Activated T-cell treated with anti-CD3 and anti-CD28 coated beads, Interleukin-2, amount 50 U/mL, for 24 hours (primary cell): Measurements from ENCODE around the gene TMEM253.
A peak's percentile ranks its signal among the peaks of the same experiment; 100 is the strongest.

Source experiments
- DNase-seq: peaks from one replicate; pipeline ENCODE4 v3.0.0-alpha.2; 2020
- H3K27ac Mint-ChIP-seq: 2 replicates; pipeline ENCODE4 v1.8.0; 2020; ENCODE audit warnings: mild to moderate bottlenecking, mixed read lengths
- H3K27me3 Mint-ChIP-seq: 2 replicates; pipeline ENCODE4 v1.8.0; 2020; ENCODE audit warnings: mixed read lengths
- H3K36me3 Mint-ChIP-seq: 2 replicates; pipeline ENCODE4 v1.8.0; 2020; ENCODE audit warnings: low read depth, mixed read lengths
- H3K4me1 Mint-ChIP-seq: 2 replicates; pipeline ENCODE4 v1.8.0; 2020; ENCODE audit warnings: low read depth, mixed read lengths
- H3K4me3 Mint-ChIP-seq: 2 replicates; pipeline ENCODE4 v1.8.0; 2020; ENCODE audit warnings: mild to moderate bottlenecking, moderate library complexity, mixed read lengths
- H3K9me3 Mint-ChIP-seq: 2 replicates; pipeline ENCODE4 v1.8.0; 2020; ENCODE audit warnings: mixed read lengths

The TMEM253 gene

DNA sequence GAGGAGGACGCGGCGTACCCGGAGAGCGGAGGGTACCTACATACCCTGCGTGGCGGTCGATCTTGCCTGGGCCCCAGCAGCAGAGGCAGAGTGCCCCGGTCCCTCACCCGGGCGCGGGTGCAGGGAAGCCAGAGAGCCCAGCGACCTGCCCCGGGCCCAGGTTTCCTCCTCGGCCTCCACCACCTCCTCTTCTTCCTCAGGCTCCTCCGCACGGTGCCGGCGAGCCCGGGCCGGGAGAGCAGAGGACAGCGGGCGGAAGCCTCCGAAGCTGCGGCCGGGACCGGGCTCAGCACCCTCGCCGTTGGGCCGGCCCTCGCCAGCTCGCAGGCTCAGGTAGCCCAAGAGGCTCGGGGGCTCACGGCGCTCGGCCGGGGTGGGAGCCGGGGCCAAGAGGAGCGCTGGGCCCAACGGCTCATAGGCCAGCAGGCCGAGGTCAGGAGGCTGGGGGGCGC is 9.0 kb upstream of the TMEM253 start:
- H3K9me3 Mint-ChIP-seq = no peaks in the 10 kb centered on the region
- no peaks in the 10 kb centered on the region for H3K27me3 Mint-ChIP-seq
- H3K4me3 Mint-ChIP-seq = no peak overlapping the region
- H3K36me3 Mint-ChIP-seq = peaks cover 5% of the 10 kb centered on the region
- peaks cover 20% of the 10 kb centered on the region for H3K4me1 Mint-ChIP-seq
- DNase-seq = no peak
- H3K27ac Mint-ChIP-seq = no peak overlapping the region

- H3K9me3 Mint-ChIP-seq = no peaks in the 10 kb centered on the region
- peaks cover 18% of the 10 kb centered on the region for H3K4me1 Mint-ChIP-seq
- H3K4me3 Mint-ChIP-seq = no peak overlapping the region
Measured at GRCh38 chr14:21092273-21093011, 8.4 kb upstream of the TMEM253 start.

DNA sequence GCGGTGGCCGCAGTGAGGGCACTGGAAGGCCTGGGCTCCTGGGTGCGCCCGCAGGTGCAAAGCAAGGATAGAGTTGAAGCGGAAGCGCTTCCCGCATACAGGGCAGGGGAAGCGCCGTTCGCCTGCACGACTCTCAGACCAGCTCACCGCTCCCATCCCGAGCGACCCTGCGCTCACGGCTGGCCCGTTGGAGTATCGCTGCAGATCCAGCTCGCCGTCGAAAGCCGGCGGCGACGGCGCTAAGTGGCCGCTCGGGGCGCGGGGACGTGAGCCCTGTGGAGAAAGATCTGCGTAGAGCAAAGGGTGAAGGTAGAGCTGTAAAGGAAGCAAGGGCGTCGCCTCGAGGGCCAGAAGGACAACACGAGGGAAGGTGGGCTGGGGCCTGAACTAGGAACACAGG is 7.8 kb upstream of the TMEM253 start:
- Mint-ChIP-seq H3K27me3 (no peaks in the 10 kb centered on the region), H3K4me1 (peaks cover 13% of the 10 kb centered on the region), H3K27ac (no peak overlapping the region), H3K4me3 (no peak overlapping the region), H3K9me3 (no peaks in the 10 kb centered on the region), H3K36me3 (peaks cover 5% of the 10 kb centered on the region)
- no peak for DNase-seq

More at GRCh38 chr14:21092273-21093011, 8.4 kb upstream of the TMEM253 start:
- Mint-ChIP-seq H3K27me3 (no peaks in the 10 kb centered on the region), H3K27ac (no peak overlapping the region), H3K36me3 (peaks cover 5% of the 10 kb centered on the region)
- DNase-seq = peak; percentile 97

GRCh38 chr14:21093769-21094681 is 6.8 kb upstream of the TMEM253 start:
- no peak overlapping the region for H3K27ac Mint-ChIP-seq
- no peaks in the 10 kb centered on the region for H3K9me3 Mint-ChIP-seq
- peaks cover 5% of the 10 kb centered on the region for H3K36me3 Mint-ChIP-seq
- H3K27me3 Mint-ChIP-seq = no peaks in the 10 kb centered on the region
- H3K4me1 Mint-ChIP-seq = peaks cover 14% of the 10 kb centered on the region
- no peak overlapping the region for H3K4me3 Mint-ChIP-seq
- no peak for DNase-seq

- Mint-ChIP-seq H3K27ac (no peak overlapping the region), H3K9me3 (no peaks in the 10 kb centered on the region), H3K4me1 (peaks cover 19% of the 10 kb centered on the region), H3K27me3 (no peaks in the 10 kb centered on the region), H3K36me3 (peaks cover 5% of the 10 kb centered on the region), H3K4me3 (no peak overlapping the region)
- DNase-seq = no peak
Measured at GRCh38 chr14:21095430-21096205, 5.2 kb upstream of the TMEM253 start.

GRCh38 chr14:21096438-21096837 is 4.4 kb upstream of the TMEM253 start:
- H3K27me3 Mint-ChIP-seq = no peaks in the 10 kb centered on the region
- peaks cover 2% of the 10 kb centered on the region for H3K36me3 Mint-ChIP-seq
- no peaks in the 10 kb centered on the region for H3K9me3 Mint-ChIP-seq
- H3K27ac Mint-ChIP-seq = no peak overlapping the region
- DNase-seq = no peak
- H3K4me1 Mint-ChIP-seq = peaks cover 22% of the 10 kb centered on the region
- H3K4me3 Mint-ChIP-seq = no peak overlapping the region

DNA sequence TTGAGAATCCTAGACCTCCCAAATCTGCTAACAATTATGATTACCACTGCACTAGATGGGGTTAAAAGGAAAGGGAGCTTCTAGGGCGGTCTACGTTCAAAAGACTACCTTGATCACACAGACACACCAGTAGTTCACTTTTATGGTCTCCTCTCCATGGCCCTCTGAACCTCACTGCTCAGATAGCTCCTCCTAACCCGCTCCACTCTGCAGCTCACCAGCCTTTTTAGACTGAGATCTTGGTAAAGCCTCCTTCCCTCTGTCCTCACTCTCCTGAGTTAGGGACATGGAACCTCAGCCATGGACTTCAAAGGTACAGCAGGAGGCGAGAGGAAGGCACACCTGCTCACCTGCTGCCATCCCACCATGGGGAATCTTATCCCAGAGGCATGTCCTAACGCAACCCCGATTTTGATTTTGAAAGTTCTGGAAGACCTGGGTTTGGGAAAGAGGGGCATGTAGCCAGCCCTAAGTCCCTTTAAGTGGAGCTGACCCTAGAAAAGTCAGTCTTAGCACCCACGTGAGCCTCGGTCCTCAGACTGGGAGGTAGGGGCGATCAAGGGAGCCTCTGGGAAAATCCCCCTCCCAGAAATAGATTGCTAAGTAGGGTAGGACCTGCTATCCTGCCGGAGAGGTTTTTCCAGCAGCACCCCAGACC is 3.8 kb upstream of the TMEM253 start:
- Mint-ChIP-seq H3K27me3 (no peaks in the 10 kb centered on the region), H3K4me1 (peaks cover 29% of the 10 kb centered on the region), H3K4me3 (peak overlapping the region; percentile 73), H3K36me3 (no peaks in the 10 kb centered on the region), H3K27ac (peak overlapping the region; percentile 81), H3K9me3 (no peaks in the 10 kb centered on the region)
- DNase-seq = no peak

DNA sequence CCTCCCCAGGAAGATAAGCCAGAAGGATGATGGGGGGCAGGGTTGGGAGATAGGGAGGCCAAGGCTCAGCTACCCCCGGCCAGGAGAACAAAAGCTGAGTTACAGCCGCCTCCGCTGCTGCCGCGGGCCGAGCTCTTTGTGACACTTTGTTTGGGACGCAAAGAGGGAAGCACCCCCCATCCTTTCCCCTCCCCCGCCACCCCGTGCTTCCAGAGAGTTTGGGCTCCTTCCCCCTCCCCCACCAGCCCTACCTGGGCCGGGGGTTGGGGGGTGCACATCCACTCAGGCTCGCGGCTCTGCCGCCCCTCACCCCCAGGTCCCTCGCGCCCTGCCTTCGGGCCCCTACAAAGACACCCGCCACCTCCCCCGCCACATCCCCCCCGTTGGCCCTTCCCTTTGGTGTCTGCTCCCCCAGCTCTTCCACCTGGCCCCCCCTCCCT is 3.2 kb upstream of the TMEM253 start:
- H3K27ac Mint-ChIP-seq = peak overlapping the region; percentile 81
- DNase-seq = no peak
- H3K36me3 Mint-ChIP-seq = no peaks in the 10 kb centered on the region

DNA sequence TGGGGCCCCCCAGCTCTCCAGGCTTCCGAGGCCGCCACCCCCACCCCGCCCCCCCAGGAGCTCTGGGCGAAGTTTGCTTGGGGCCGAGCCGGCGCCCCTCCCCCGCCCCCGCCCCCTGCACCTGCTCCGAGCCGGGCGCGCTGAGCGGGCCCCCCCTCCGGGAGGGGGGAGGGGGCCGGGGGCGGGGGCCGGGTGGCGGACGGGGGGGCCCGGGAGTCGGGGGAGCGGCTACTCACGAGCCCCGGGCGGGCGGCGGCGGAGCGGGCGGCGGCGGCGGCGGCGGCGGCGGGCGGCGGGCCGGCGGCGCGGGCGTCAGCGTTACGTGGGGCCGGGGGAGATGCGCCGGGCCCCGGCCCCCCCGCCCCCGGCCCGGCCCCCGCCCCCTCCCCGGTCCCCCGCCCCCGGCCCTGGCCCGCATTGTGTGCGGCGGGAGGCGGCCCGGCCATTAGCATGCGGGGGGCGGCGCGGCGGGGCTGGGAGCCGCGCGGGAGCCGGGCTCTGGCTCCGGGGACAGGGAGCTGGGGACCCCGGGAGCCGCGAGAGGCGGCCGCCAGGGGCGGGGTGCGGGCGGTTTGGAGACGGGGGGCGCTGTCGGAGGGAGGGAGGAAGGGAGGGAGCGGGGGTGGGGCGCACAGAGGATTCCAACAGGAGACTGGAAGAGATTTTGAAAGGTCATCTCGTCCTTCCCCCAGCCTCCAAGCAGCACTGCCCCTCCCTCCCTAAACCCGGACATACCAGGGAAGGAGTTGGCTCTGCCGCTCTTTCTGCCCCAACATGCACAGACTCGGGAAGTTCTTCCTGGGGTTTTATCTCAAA is 2.6 kb upstream of the TMEM253 start, which contains the start of gene ZNF219:
TSS of gene ZNF219 (minus strand) at position 580 of the 816 bp plus-strand sequence. CDS start 5,064 bp downstream, outside the sequence.
- peak; percentile 63 for DNase-seq
- Mint-ChIP-seq H3K36me3 (no peaks in the 10 kb centered on the region), H3K4me1 (peaks cover 35% of the 10 kb centered on the region), H3K9me3 (no peaks in the 10 kb centered on the region), H3K4me3 (peak within 1 kb of the TSS; percentile 76), H3K27ac (peak within 1 kb of the TSS; percentile 85), H3K27me3 (no peaks in the 10 kb centered on the region)

More for the DNA sequence above, 3.2 kb upstream of the TMEM253 start:
- no peaks in the 10 kb centered on the region for H3K9me3 Mint-ChIP-seq
- peak overlapping the region; percentile 73 for H3K4me3 Mint-ChIP-seq
- peaks cover 32% of the 10 kb centered on the region for H3K4me1 Mint-ChIP-seq
- no peaks in the 10 kb centered on the region for H3K27me3 Mint-ChIP-seq

- H3K27me3 Mint-ChIP-seq = no peaks in the 10 kb centered on the region
Measured at GRCh38 chr14:21098892-21099595, 1.8 kb upstream of the TMEM253 start.

GRCh38 chr14:21099596-21099985 is 1.3 kb upstream of the TMEM253 start:
- Mint-ChIP-seq H3K27me3 (no peaks in the 10 kb centered on the region), H3K36me3 (peaks cover 6% of the 10 kb centered on the region), H3K4me3 (peak overlapping the region; percentile 76), H3K9me3 (no peaks in the 10 kb centered on the region), H3K27ac (no peak overlapping the region), H3K4me1 (peaks cover 39% of the 10 kb centered on the region)
- no peak for DNase-seq

More at GRCh38 chr14:21098892-21099595, 1.8 kb upstream of the TMEM253 start:
- H3K4me3 Mint-ChIP-seq = peak overlapping the region; percentile 76
- peaks cover 37% of the 10 kb centered on the region for H3K4me1 Mint-ChIP-seq
- H3K27ac Mint-ChIP-seq = peak overlapping the region; percentile 85
- no peaks in the 10 kb centered on the region for H3K9me3 Mint-ChIP-seq
- no peak for DNase-seq
- peaks cover 2% of the 10 kb centered on the region for H3K36me3 Mint-ChIP-seq

DNA sequence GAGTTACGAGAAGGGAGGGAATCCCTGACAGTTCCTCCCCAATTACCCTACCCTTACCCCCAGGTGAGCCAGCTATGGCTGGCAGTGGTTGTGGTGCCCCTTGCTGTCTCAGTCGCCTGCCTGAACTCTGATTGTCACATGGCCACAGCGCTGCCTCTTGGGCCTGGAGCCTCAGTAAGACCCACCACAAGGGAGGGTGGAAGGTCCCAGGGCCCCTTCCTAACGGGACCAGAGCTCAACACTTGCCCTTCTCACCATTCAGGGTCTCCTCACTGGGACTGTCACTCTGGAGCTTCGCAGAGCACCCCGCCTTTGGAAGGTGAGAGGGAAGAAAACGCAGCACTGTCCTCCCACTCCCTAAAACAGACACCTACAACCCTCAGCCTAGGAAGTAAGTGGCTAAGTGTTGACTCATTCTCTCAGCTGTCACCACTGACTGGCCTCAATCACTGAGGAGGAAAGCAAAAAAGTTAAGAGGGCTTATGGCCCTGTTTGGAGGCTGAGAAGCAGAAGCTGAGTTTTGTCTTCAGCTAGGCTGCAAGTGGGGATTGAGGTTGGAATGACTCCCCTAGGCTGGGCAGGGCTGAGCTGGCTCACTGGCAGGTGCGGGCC is 1.0 kb downstream of the TMEM253 start:
- DNase-seq = no peak
- Mint-ChIP-seq H3K36me3 (peaks cover 6% of the 10 kb centered on the region), H3K27me3 (no peaks in the 10 kb centered on the region), H3K4me3 (peak overlapping the region; percentile 83), H3K4me1 (peaks cover 51% of the 10 kb centered on the region), H3K9me3 (no peaks in the 10 kb centered on the region), H3K27ac (peak overlapping the region; percentile 3)
